Measurements from ENCODE around the gene RHBG.

Gene RHBG

DNA sequence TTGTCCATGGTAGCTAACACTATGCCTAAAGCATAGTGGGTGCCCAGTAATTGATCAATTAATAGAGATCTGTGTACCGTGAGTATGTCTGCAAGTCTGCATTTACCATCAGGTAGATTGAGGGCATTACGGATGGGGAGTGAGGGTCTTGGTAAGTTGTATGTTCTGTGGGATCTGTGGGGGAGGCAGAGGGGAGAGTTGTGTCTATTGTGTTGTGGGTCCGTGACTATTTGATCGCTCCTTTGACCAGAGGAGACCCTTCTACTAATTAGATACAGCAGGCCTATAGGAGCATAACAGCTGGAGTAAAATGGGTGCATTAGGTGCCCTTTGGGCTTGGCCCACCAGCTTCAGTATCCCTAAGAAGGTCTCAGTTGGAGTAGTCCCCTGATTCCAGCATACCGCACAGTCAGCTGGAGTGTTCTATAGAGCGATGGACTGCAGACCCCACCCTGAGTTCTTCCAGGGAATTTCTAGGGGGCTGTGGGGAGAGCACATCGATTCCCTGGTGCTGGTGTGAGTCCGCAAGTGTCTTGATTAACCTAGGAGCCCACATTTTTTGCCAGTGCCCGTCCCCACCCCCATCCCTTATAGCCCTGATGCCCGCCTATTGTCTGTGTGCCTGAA lies 55.9 kb downstream of the RHBG start:
- DNase-seq (ENCODE audit: low read depth, low spot score) = no peak

DNA sequence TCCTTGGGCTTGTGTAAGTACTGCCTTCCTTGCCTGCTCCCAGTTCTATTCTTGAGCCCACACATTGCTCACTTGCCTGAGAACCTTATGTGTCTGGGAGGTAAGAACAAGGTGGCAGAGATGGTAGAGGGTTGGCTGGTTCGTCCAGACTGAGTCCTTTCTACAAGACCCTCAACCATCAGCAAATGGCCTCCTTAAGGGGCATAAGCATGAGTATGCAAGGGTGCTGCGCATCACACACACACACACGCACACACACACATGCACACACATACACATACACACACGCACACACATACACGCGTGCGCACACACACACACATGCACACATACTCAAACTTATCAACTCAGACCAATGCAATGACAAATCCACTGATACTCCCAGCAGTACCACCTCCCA lies 56.9 kb downstream of the RHBG start:
- no peak for DNase-seq (ENCODE audit: low read depth, low spot score)

DNA sequence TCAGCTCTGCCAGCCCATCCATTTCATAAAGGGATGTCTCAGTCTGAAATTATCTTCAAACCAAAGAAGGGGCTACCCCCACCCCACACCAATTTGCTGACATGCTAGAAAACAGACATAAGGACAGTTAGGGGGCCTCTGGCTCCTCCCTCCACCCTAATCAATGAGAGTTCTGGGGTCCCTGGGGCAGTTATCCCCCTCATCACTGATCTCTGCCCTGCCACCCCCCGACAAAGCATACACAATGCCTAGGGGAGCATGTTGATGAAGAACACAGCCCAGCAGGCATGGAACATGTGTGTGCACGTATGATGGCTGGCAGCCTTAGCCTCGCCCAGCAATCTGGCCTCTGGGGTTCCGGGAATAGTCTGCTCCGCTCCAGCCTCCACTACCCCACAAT lies 58.9 kb downstream of the RHBG start:
- DNase-seq (ENCODE audit: low read depth, low spot score) = no peak

DNA sequence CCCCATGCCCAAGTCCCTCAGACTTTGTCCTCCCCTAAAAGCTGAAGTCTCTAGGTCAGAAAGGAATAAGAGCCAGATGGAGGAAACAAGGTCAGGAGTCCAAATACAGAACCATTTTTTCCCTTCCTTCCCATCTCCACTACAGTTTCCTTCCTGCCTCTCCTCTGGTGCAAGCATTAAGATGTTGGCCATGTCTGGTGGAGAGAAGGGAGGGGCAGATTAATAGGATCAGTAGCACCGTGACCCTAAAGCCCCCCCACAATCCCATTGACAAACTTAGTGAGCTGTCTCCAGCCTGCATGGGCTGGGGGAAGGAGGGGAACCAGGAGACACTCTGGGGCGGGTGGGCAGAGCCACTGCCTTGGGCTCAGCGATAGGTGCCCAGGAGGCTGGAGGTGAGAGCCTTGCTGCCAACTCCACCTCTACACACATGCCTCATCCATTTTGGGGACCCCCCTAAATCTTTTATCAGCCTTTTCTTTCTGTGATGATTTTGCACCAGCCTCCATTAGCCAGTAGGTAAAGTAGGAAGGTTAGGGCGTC lies 59.8 kb downstream of the RHBG start:
- DNase-seq (ENCODE audit: low read depth, low spot score) = no peak

DNA sequence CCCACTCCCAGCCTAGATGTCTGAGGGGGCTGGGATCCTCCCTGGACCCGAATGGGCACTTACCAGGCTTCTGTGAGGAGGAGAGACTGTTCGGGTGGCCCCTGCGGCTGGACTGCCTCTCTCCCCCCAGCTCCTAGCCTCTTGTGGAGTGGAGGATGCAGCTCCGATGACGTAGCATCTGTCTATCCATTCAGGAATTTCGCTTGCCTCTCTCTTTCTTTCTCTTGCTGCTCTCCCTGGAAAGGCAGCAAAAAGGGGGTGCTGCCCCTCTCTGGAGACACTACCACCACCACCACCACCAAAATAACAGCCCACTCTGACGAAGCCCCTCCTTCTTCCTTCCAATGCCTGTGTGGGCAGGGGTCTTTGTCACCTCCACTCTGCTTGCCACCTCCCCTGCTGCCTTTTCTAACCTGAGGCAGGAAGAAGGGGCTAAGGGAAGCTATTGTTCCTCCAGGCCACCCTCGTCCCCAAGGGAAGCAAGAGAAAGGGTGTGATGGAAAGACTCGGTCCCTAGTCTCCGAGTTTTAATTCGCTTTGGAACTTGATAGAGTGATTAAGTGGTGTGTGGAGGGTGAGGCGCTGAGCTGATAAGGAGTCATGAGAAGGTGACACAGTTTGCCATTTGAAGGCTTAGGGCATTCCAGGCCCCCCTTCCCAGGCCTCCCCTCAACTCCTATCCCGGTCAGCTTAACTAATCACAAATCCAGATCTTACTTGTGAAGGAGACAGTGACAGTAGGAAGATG lies 60.5 kb downstream of the RHBG start:
- no peak for DNase-seq (ENCODE audit: low read depth, low spot score)

DNA sequence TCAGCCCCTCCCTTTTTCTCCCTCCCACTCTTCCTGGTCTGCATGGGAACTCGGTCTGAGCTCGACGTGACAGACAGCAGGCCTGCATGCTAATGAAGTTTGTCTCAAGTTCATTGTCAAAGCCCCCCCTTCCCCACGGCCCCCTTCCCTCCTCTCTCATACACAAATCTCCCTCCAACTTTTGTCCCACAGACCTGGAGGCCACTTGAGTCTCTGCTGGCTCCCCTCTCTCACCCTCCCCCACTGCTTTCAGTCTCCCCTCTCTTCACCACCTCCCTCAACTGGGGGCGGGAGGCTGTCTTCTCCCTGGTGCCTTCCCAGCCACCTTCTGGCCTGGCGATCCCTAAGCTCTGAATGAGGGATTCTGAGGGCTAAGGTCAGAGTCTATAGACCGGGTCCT lies 61.3 kb downstream of the RHBG start:
- no peak for DNase-seq (ENCODE audit: low read depth, low spot score)

DNA sequence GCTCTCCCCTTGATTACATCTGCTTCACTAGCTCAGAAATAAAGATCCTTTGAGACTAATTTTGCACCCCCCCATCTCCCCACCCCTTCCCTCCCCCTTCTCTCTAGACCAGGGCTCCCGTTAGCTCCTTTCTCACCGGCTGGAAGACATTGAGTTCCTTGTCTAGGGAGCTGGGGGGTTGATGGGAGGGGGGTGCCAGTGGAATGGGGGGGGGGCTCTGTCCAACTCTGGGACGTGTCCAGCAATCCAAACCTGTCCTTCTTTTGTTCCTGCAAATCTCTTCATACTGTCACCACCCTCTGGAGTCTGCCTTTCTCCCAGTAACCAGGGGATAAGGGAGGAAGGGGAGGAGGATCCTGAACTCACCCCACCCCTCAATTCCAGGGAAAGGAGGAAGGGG lies 61.9 kb downstream of the RHBG start:
- no peak for DNase-seq (ENCODE audit: low read depth, low spot score)

DNA sequence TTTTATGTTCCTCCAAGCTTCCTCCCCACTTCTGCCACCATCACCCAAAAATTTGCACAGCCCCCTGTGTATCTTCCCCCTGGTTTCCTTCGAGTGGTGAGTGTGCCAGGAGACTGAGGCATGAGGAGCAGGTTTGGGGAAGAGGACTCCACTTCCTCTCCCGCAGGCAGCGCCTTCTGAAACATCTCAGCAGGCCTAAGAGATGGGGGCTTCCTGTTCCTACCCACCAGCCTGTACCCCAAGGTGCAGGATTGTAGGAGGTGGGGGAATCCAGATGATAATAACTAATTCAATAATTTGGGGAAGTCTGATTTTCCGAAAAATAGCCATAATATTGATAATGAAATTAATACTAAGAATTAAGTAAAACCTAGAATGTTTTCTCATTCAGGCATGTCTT lies 62.4 kb downstream of the RHBG start:
- DNase-seq (ENCODE audit: low read depth, low spot score) = no peak

DNA sequence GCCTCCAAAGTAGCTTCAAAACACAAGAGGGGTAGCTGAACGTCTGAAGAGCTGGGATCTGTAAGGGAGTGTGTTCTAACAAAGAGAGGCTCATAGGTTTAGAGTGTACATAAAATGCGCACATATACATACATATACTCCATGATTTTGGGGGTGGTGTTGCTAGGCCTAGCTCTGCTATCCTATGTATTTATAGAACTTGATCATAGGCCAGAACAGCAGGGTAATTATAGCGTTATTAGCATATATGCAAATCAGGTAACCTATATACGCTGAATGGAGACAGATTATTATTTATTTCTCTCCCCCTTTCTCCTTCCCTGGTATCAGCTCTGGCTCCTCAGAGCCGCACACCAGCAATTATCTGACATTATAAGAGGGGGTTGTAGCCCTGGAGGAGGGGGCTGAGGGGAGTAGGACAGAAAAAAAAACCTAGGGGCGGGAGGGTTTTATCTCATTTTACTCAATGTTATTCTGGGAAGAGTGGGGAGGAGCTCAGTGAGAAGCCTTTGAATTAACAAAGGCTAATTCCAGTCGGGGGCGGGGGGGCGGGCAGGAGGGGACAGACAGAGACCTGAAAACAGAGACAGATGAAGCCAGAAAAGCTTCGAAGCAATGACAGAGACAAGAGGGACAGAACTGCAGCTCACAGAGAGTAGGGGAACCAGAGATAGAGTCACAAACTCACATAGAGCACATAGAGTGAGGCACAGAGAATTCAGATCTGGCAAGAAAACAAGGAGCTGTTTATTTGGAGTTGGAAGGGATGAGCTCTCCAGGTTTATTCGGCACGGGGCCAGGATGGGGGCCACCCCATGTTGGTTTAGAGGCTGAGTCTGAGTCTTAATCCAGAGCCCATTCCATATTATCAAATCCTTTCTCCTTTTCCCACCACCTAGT lies 63.0 kb downstream of the RHBG start:
- no peak for DNase-seq (ENCODE audit: low read depth, low spot score)

DNA sequence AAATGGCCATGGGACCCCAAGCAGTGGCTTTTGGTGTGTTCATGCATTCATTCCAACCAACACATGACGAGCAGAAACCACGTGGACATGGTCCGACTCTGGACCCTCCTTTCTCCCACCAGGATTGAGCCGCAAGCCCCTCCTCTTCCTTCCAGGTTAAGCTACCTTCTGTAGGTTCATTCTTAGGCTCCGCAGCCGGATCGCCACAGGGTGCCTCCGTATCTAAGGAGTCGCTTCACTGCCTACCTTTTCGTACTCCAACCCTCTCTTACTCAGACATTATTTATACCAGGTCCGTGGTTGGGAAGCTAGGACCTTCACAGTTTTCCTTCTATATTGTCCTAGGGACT lies 63.6 kb downstream of the RHBG start:
- DNase-seq (ENCODE audit: low read depth, low spot score) = no peak

DNA sequence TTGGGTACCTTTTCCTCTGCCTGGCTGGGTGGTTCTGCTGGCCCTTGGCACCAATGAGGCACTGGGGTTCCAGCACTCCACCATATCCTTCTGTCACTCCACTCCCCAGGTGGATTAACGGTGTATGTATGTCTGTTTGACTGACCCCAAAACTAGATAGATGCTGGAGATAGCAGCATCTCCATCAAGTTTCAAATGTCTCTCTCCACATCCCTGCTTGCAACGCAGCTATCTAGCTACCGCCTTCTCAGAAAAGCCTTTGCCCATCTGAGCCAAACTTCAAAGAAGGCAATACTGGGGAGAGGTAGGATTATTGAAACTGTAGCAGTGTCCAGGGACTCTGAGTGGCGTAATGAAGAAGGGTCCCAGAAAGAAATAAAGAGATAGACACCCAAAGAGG lies 64.0 kb downstream of the RHBG start:
- DNase-seq (ENCODE audit: low read depth, low spot score) = no peak

DNA sequence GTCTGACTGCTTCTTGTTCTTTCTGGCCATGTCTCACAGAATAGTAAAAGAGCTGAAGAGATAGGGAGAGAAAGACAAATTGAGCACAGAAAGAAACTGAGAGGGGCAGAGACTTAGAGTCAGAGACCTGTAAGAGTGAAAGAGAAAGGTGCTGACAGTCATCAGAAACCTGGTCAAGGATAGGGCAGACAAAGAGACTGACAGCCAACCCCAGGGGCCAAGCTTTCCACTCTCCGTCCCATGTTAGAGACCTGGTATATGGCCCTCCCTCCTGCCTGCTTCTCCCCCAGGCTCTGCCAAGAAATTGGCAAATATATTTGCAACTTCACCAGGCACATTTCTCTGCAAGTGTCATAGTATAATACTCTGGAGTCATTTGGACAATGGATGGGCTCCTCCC lies 64.6 kb downstream of the RHBG start:
- no peak for DNase-seq (ENCODE audit: low read depth, low spot score)
